Tibial nerve (tissue), 4 donors: ENCODE results near the gene HOXC13. TPM values are rescaled to one million over a fixed set of nuclear protein-coding genes. Genes with fewer than 3 reads are reported as not detected.

Experiments
- DNase-seq, 2 donors: peaks; one replicate each; pipeline ENCODE4 v3.0.0-alpha.2; 2019; ENCODE audit warnings: low spot score in 2 of 2
- H3K27ac ChIP-seq, 4 donors: fragments of 200-600 bp; sonication (generic) in 3 of 4; one replicate each; pipeline ENCODE4 v1.5.1; 2017 to 2019; ENCODE audit warnings: mild to moderate bottlenecking in 1 of 4
- H3K27me3 ChIP-seq, 2 donors: fragments of 200-600 bp; sonication (generic) in 1 of 2; one replicate each; pipeline versions ENCODE4 v1.5.1 to v1.6.0; 2017 to 2019
- H3K36me3 ChIP-seq, 3 donors: fragments of 200-600 bp; sonication (generic); one replicate each; pipeline ENCODE4 v1.5.1; 2018 to 2019
- H3K4me1 ChIP-seq, 4 donors: fragments of 200-600 bp; sonication (generic) in 3 of 4; one replicate each; pipeline ENCODE4 v1.5.1; 2017 to 2019
- H3K4me3 ChIP-seq, 4 donors: fragments of 200-600 bp; sonication (generic) in 3 of 4; one replicate each; pipeline ENCODE4 v1.5.1; 2017 to 2019; ENCODE audit warnings: mild to moderate bottlenecking in 1 of 4, moderate library complexity in 1 of 4
- H3K9me3 ChIP-seq, 4 donors: fragments of 200-600 bp; sonication (generic) in 3 of 4; one replicate each; pipeline ENCODE4 v1.5.1; 2017 to 2019
- EP300 ChIP-seq, 2 donors: sonication (generic); formaldehyde crosslinking; IDR thresholded peaks; one replicate each; pipeline ENCODE4 v1.6.1; 2017; ENCODE audit warnings: antibody characterized with exemption in 2 of 2, mild to moderate bottlenecking in 1 of 2
- POLR2A ChIP-seq, 2 donors: fragments of 450-650 bp; IDR thresholded peaks; one replicate each; pipeline ENCODE4 v1.6.1; 2017; ENCODE audit warnings: antibody characterized with exemption in 2 of 2, mild to moderate bottlenecking in 2 of 2, moderate library complexity in 2 of 2
- WGBS, 2 donors: methylation state at CpG; one replicate each; pipeline ENCODE4 v1.1.5; 2018; 5-methylcytosine and 5-hydroxymethylcytosine counted together
- total RNA-seq, 4 donors: library from RNA; depleted of rRNA; stranded (reverse); fragments of >200 nt; gene quantifications; one replicate each; pipeline ENCODE4 v1.1.0, GENCODE V29; 2016
- TF ChIP-seq, protein P1 (sequence below), 5 experiments: fragments of 200-600 bp in 3 of 5; fragments of 450-650 bp in 2 of 5; sonication (generic) in 3 of 5; IDR thresholded peaks; one replicate each; pipeline ENCODE4 v1.5.1; 2016 to 2019; ENCODE audit warnings: antibody characterized with exemption in 5 of 5, mild to moderate bottlenecking in 3 of 5, moderate library complexity in 2 of 5

HOXC13 gene
- total RNA-seq, 4 donors from 2014 or later = not detected

- Histone ChIP-seq H3K27me3 (peaks cover 0 to 100% of the 10 kb centered on the region in 2 donors), H3K9me3 (no peaks in the 10 kb centered on the region), H3K4me1 (peaks cover 0 to 39% (median 3%) of the 10 kb centered on the region in 4 donors), H3K36me3 (no peaks in the 10 kb centered on the region), H3K4me3 (no peak overlapping the region), H3K27ac (peak overlapping the region in 1 of 4 donors; percentile 68)
- 42 to 63% methylated on average over 2 of the region's 2 CpGs for WGBS, 2 donors
- no peak for DNase-seq
- TF ChIP-seq, protein P1, sequence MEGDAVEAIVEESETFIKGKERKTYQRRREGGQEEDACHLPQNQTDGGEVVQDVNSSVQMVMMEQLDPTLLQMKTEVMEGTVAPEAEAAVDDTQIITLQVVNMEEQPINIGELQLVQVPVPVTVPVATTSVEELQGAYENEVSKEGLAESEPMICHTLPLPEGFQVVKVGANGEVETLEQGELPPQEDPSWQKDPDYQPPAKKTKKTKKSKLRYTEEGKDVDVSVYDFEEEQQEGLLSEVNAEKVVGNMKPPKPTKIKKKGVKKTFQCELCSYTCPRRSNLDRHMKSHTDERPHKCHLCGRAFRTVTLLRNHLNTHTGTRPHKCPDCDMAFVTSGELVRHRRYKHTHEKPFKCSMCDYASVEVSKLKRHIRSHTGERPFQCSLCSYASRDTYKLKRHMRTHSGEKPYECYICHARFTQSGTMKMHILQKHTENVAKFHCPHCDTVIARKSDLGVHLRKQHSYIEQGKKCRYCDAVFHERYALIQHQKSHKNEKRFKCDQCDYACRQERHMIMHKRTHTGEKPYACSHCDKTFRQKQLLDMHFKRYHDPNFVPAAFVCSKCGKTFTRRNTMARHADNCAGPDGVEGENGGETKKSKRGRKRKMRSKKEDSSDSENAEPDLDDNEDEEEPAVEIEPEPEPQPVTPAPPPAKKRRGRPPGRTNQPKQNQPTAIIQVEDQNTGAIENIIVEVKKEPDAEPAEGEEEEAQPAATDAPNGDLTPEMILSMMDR (IDR thresholded peaks at IDR 0.05) = no peak
- no peak for TF ChIP-seq POLR2A (IDR thresholded peaks at IDR 0.05)
- no peak for TF ChIP-seq EP300 (IDR thresholded peaks at IDR 0.05)
Measured at GRCh38 chr12:53964315-53964713, 25.7 kb downstream of the HOXC13 start.

- Histone ChIP-seq H3K27me3 (peaks cover 0 to 100% of the 10 kb centered on the region in 2 donors), H3K36me3 (no peaks in the 10 kb centered on the region), H3K4me1 (peaks cover 0 to 39% (median 3%) of the 10 kb centered on the region in 4 donors), H3K27ac (peak overlapping the region in 2 of 4 donors; percentile 54 to 68), H3K9me3 (no peaks in the 10 kb centered on the region), H3K4me3 (peak overlapping the region in 3 of 4 donors; percentile 4 to 44 (median 25))
- peak; percentile 15 to 52 for DNase-seq
- 3 to 5% methylated on average over 18 of the region's 18 CpGs for whole genome bisulfite sequencing, 2 donors
- no peak for TF ChIP-seq POLR2A (IDR thresholded peaks at IDR 0.05)
- TF ChIP-seq, protein P1 (IDR thresholded peaks at IDR 0.05) = no peak
- TF ChIP-seq EP300 (IDR thresholded peaks at IDR 0.05) = no peak
Measured at GRCh38 chr12:53965281-53966084, 26.9 kb downstream of the HOXC13 start.

- 8 to 9% methylated on average over 15 of the region's 15 CpGs for WGBS, 2 donors
- TF ChIP-seq POLR2A (IDR thresholded peaks at IDR 0.05) (no peak), EP300 (IDR thresholded peaks at IDR 0.05) (no peak)
- TF ChIP-seq, protein P1 (IDR thresholded peaks at IDR 0.05) = no peak
- Histone ChIP-seq H3K36me3 (no peaks in the 10 kb centered on the region), H3K4me1 (peaks cover 0 to 34% (median 2%) of the 10 kb centered on the region in 4 donors), H3K4me3 (peak overlapping the region in 3 of 4 donors; percentile 4 to 44 (median 25)), H3K27ac (peak overlapping the region in 2 of 4 donors; percentile 54 to 68), H3K27me3 (peaks cover 0 to 100% of the 10 kb centered on the region in 2 donors), H3K9me3 (no peaks in the 10 kb centered on the region)
- no peak for DNase-seq
Measured at GRCh38 chr12:53966085-53966384, 27.4 kb downstream of the HOXC13 start.

- Histone ChIP-seq H3K4me3 (peak overlapping the region in 3 of 4 donors; percentile 4 to 44 (median 25)), H3K9me3 (no peaks in the 10 kb centered on the region), H3K4me1 (peaks cover 0 to 29% (median 0%) of the 10 kb centered on the region in 4 donors), H3K36me3 (no peaks in the 10 kb centered on the region), H3K27ac (peak overlapping the region in 2 of 4 donors; percentile 54 to 68), H3K27me3 (peaks cover 0 to 100% of the 10 kb centered on the region in 2 donors)
- no peak for DNase-seq
- 17 to 40% methylated on average over 36 of the region's 36 CpGs for WGBS, 2 donors
- TF ChIP-seq, protein P1 (IDR thresholded peaks at IDR 0.05) = no peak
- TF ChIP-seq POLR2A (IDR thresholded peaks at IDR 0.05) (no peak), EP300 (IDR thresholded peaks at IDR 0.05) (no peak)
Measured at GRCh38 chr12:53966385-53967133, 27.9 kb downstream of the HOXC13 start.
